Activated naive CD8-positive, alpha-beta T cell treated with anti-CD3 and anti-CD28 coated beads, Interleukin-2, amount 10 ng/mL, durations not matched to agents 7 days and 5 days (primary cell): ENCODE measurements around the gene MAST4. TPM values are rescaled to one million over a fixed set of nuclear protein-coding genes. Genes with fewer than 3 reads are reported as not detected.
"Not testable (repeated sequence)": the region's sequence is repeated elsewhere in the genome, so short reads cannot be mapped to it uniquely, and the experiment has no call there.

Experiments used
- ATAC-seq: fragments of 150-1000 bp; cut with Tn5 transposase; one replicate; pipeline ENCODE4 v1.10.0; 2021; ENCODE audit warnings: low read depth, moderate library complexity
- POLR2A ChIA-PET: fragments of 350-600 bp; sonication (Branson Sonifier 250); formaldehyde crosslinking; loops from one replicate; lab custom pipeline; 2021; ENCODE audit warnings: antibody characterized with exemption; lab: Charles Lee
- DNase-seq: peaks from one replicate; pipeline ENCODE4 v3.0.0; 2021
- H3K27ac Mint-ChIP-seq: one replicate; pipeline ENCODE4 v1.8.0; 2022; ENCODE audit warnings: mild to moderate bottlenecking, mixed read lengths
- H3K27me3 Mint-ChIP-seq: one replicate; pipeline ENCODE4 v1.8.0; 2022; ENCODE audit warnings: mild to moderate bottlenecking, moderate library complexity, mixed read lengths
- H3K36me3 Mint-ChIP-seq: one replicate; pipeline ENCODE4 v1.8.0; 2021; ENCODE audit warnings: mild to moderate bottlenecking, mixed read lengths
- H3K4me1 Mint-ChIP-seq: one replicate; pipeline ENCODE4 v1.8.0; 2021; ENCODE audit warnings: mixed read lengths
- H3K4me3 Mint-ChIP-seq: one replicate; pipeline ENCODE4 v1.8.0; 2022; ENCODE audit warnings: mild to moderate bottlenecking, moderate library complexity, mixed read lengths
- H3K9me3 Mint-ChIP-seq: one replicate; pipeline ENCODE4 v1.8.0; 2021; ENCODE audit warnings: mixed read lengths
- total RNA-seq, 2 experiments: library from RNA; stranded (reverse); gene quantifications; one replicate each; pipeline ENCODE4 v1.2.3, GENCODE V29; 2021

The MAST4 gene
- total RNA-seq, 2 experiments from 2014 or later: 13.4 to 14.3 TPM

- H3K27ac Mint-ChIP-seq: no peak overlapping the region
- H3K4me3 Mint-ChIP-seq: no peak overlapping the region
- peaks cover 19% of the 10 kb centered on the region for H3K4me1 Mint-ChIP-seq
- no peaks in the 10 kb centered on the region for H3K36me3 Mint-ChIP-seq
- H3K27me3 Mint-ChIP-seq: peaks cover 19% of the 10 kb centered on the region
- no peak for DNase-seq
- no peak for ATAC-seq
- no peaks in the 10 kb centered on the region for H3K9me3 Mint-ChIP-seq
- POLR2A ChIA-PET: no interaction called here
Measured at GRCh38 chr5:66810848-66811261, 214.7 kb downstream of the MAST4 start.

DNA sequence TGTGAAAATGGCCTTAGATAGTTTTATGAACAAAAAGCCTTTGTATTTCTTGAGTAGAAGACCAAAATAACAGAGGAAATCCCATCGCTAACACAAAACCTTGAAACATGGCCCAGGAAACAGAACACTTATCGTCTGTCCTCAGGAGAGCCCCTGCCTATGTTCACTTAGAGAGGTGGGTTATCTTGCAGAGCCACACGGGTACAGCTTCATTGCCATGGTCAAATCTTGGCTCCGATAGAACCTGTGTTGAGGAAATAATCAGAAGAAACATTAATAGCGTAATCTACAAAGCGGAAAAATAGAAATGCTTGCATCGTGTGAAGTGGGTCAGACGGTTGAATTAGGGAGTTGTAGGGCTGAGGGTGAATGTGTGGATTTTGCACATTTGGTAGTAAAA lies 216.1 kb downstream of the MAST4 start:
- H3K36me3 Mint-ChIP-seq: no peaks in the 10 kb centered on the region

DNA sequence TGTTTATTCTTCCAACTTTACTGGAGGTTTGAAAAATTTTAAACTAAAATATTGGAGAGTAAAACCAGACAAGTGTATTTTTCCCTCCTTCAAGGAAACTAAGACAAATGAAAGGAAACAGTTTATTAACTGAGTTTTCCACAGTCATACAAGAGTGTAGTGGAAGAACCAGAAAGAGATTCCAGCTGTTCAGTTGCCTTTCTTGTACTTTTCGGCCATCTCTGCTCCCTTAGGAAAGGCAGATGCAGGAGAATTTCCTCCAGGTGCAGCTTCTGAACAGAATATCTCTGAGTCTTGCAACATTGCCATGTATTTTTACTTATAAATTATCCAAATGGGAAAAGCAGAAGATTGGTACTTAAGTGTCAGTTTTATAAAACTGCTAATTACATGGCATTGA lies 217.1 kb downstream of the MAST4 start:
- ATAC-seq: no peak

More for the DNA sequence above, 216.1 kb downstream of the MAST4 start:
- peaks cover 19% of the 10 kb centered on the region for H3K4me1 Mint-ChIP-seq
- no peak for ATAC-seq
- no peak overlapping the region for H3K4me3 Mint-ChIP-seq
- POLR2A ChIA-PET: no interaction called here
- DNase-seq: no peak
- H3K27me3 Mint-ChIP-seq: peaks cover 13% of the 10 kb centered on the region
- H3K9me3 Mint-ChIP-seq: no peaks in the 10 kb centered on the region
- H3K27ac Mint-ChIP-seq: no peak overlapping the region

GRCh38 chr5:66814146-66814991 lies 218.2 kb downstream of the MAST4 start:
- Mint-ChIP-seq H3K27me3 (peaks cover 3% of the 10 kb centered on the region), H3K4me3 (no peak overlapping the region), H3K36me3 (no peaks in the 10 kb centered on the region), H3K27ac (no peak overlapping the region), H3K4me1 (peaks cover 24% of the 10 kb centered on the region), H3K9me3 (no peaks in the 10 kb centered on the region)
- DNase-seq: no peak
- POLR2A ChIA-PET: interaction anchor here (1.0 to 1.1 kb wide), 2 partner anchors 14 to 28 kb away, joined by 3 to 5 read pairs; no protein-coding TSS in a partner anchor
- peak; percentile 77 for ATAC-seq

More for the DNA sequence above, 217.1 kb downstream of the MAST4 start:
- Mint-ChIP-seq H3K4me3 (no peak overlapping the region), H3K27me3 (peaks cover 7% of the 10 kb centered on the region), H3K4me1 (peaks cover 19% of the 10 kb centered on the region), H3K9me3 (no peaks in the 10 kb centered on the region), H3K36me3 (no peaks in the 10 kb centered on the region), H3K27ac (no peak overlapping the region)
- no peak for DNase-seq
- POLR2A ChIA-PET: no interaction called here

DNA sequence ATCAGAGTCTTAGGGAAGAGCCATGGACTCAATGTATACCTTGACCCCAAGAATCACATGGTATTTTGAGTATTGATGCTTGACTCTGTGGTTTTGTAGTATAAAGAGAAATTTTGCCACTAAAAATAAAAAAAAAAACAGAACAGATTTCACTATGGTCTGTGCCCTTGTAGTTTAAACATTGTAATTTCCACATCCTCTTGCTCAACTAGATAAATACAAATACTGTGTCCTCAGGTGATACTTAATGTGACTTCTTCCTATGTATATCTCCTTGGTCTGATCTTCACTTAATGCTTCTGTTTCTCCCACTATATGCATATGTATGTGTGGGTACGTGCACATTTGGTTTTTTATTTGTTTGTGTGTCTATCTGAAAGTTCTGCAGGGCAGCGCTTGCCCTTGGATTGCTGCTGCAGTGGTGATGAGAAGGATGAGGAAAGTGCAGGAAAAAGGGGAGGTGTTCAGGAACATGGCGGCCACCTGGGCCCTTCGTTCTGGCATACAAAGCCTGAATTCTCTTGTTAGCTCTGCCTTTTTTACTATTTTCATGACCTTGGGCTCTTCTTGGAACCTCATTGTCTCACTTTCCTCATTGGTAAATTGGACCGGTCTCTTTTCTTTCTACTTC lies 222.2 kb downstream of the MAST4 start:
- Mint-ChIP-seq H3K4me3 (no peak overlapping the region), H3K27ac (no peak overlapping the region), H3K9me3 (no peaks in the 10 kb centered on the region), H3K4me1 (peaks cover 32% of the 10 kb centered on the region), H3K36me3 (no peaks in the 10 kb centered on the region), H3K27me3 (no peaks in the 10 kb centered on the region)
- DNase-seq (no peak), ATAC-seq (no peak)
- POLR2A ChIA-PET: interaction anchor here (2.3 kb wide), 1 partner anchor 10 kb away, joined by 10 read pairs; no protein-coding TSS in a partner anchor

GRCh38 chr5:66818935-66819328 lies 222.7 kb downstream of the MAST4 start:
- POLR2A ChIA-PET: interaction anchor here (0.6 to 2.3 kb wide), 3 partner anchors 10 to 696 kb away, joined by 3 to 10 read pairs (median 3); no protein-coding TSS in a partner anchor

GRCh38 chr5:66820630-66821207 lies 224.5 kb downstream of the MAST4 start:
- Mint-ChIP-seq H3K4me3 (no peak overlapping the region), H3K27ac (no peak overlapping the region), H3K9me3 (peaks cover 3% of the 10 kb centered on the region), H3K4me1 (peaks cover 32% of the 10 kb centered on the region), H3K27me3 (no peaks in the 10 kb centered on the region), H3K36me3 (peaks cover 6% of the 10 kb centered on the region)
- ATAC-seq (no peak), DNase-seq (no peak)
- POLR2A ChIA-PET: interaction anchor here (2.3 kb wide), 1 partner anchor 8 kb away, joined by 10 read pairs; no protein-coding TSS in a partner anchor

More at GRCh38 chr5:66818935-66819328, 222.7 kb downstream of the MAST4 start:
- Mint-ChIP-seq H3K4me1 (peaks cover 34% of the 10 kb centered on the region), H3K4me3 (no peak overlapping the region), H3K27ac (no peak overlapping the region), H3K27me3 (no peaks in the 10 kb centered on the region), H3K9me3 (peaks cover 2% of the 10 kb centered on the region), H3K36me3 (peaks cover 5% of the 10 kb centered on the region)
- DNase-seq (no peak), ATAC-seq (no peak)

DNA sequence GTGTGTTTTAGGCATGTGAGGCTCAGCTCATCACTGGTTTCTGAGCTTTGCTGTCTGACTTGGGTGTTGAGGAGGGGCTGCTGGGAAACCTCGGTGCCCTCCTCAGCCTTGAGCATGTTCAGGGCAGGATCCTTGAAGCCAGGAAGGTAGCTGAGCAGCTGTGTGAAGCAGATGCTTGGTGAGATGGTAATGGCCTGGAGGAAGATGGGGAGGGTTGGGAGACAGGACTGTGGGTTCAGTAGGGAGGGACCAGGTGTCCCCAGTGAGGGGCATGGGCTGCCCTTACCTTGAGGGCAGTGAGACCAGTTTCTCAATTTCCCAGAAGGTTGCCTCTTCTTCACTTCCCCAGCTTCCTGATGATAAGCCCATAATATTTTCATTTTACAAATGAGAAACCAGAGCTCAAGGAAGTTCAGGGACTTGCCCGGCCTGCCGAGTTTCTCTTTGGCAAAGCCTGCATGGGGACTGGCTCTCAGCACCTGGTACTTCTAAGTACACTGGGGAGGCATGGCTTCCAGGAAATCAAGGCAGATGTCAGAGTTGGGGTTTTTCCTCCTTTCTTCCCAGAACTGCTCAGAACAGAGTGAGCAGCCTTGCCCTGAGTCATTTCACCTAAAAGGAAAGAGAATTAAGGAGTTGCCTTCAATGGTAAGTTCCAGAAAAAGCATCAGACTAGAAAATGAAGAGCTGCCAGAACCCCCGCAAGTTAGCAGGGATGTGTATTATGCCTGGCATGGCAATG lies 225.7 kb downstream of the MAST4 start:
- Mint-ChIP-seq H3K9me3 (peaks cover 3% of the 10 kb centered on the region), H3K27ac (peak overlapping the region; percentile 93), H3K4me1 (peaks cover 32% of the 10 kb centered on the region), H3K27me3 (no peaks in the 10 kb centered on the region), H3K4me3 (peak overlapping the region; percentile 71), H3K36me3 (peaks cover 6% of the 10 kb centered on the region)
- ATAC-seq (peak; percentile 94), DNase-seq (peak; percentile 42)
- POLR2A ChIA-PET: interaction anchor here (0.7 to 2.0 kb wide), 2 partner anchors 19 to 26 kb away, joined by 3 to 10 read pairs; no protein-coding TSS in a partner anchor

DNA sequence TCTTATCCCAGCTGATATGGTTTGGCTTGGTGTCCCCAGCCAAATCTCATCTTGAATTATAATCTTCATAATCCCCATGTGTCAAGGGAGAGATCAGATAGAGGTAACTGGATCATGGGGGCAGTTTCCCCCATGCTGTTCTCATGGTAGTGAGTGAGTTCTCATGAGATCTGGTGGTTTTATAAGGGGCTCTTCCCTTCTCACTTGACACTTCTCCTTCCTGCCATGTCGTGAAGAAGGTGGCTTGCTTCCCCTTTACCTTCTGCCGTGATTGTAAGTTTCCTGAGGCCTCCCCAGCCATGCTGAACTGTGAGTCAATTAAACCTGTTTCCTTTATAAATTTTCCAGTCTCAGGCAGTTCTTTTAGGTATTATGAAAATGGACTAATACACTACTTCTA lies 226.7 kb downstream of the MAST4 start:
- DNase-seq, ATAC-seq, H3K9me3 Mint-ChIP-seq, H3K27me3 Mint-ChIP-seq, H3K36me3 Mint-ChIP-seq: not testable (repeated sequence)
- peak overlapping the region; percentile 93 for H3K27ac Mint-ChIP-seq
- POLR2A ChIA-PET: interaction anchor here (2.0 kb wide), 1 partner anchor 18 kb away, joined by 10 read pairs; no protein-coding TSS in a partner anchor
- H3K4me3 Mint-ChIP-seq: peak overlapping the region; percentile 71
- H3K4me1 Mint-ChIP-seq: peaks cover 32% of the 10 kb centered on the region

GRCh38 chr5:66824476-66824875 lies 228.3 kb downstream of the MAST4 start:
- Mint-ChIP-seq H3K36me3 (peaks cover 6% of the 10 kb centered on the region), H3K9me3 (peaks cover 3% of the 10 kb centered on the region), H3K4me3 (no peak overlapping the region), H3K4me1 (peaks cover 38% of the 10 kb centered on the region), H3K27me3 (no peaks in the 10 kb centered on the region), H3K27ac (no peak overlapping the region)
- POLR2A ChIA-PET: interaction anchor here (0.9 kb wide), 1 partner anchor 16 kb away, joined by 4 read pairs; no protein-coding TSS in a partner anchor
- no peak for ATAC-seq
- DNase-seq: no peak

GRCh38 chr5:66826263-66826662 lies 230.1 kb downstream of the MAST4 start:
- Mint-ChIP-seq H3K4me3 (no peak overlapping the region), H3K27me3 (no peaks in the 10 kb centered on the region), H3K4me1 (peaks cover 47% of the 10 kb centered on the region), H3K9me3 (peaks cover 3% of the 10 kb centered on the region), H3K27ac (no peak overlapping the region), H3K36me3 (peaks cover 6% of the 10 kb centered on the region)
- POLR2A ChIA-PET: interaction anchor here (5.3 kb wide), 1 partner anchor 14 kb away, joined by 53 read pairs; no protein-coding TSS in a partner anchor
- no peak for ATAC-seq
- DNase-seq: no peak

GRCh38 chr5:66826696-66827095 lies 230.5 kb downstream of the MAST4 start:
- POLR2A ChIA-PET: interaction anchor here (0.5 to 5.3 kb wide), 2 partner anchors 14 to 377 kb away, joined by 3 to 53 read pairs; no protein-coding TSS in a partner anchor
- ATAC-seq: no peak
- H3K27me3 Mint-ChIP-seq: no peaks in the 10 kb centered on the region
- no peak overlapping the region for H3K4me3 Mint-ChIP-seq
- peaks cover 43% of the 10 kb centered on the region for H3K4me1 Mint-ChIP-seq
- DNase-seq: no peak
- H3K9me3 Mint-ChIP-seq: peaks cover 3% of the 10 kb centered on the region
- H3K36me3 Mint-ChIP-seq: peaks cover 6% of the 10 kb centered on the region
- H3K27ac Mint-ChIP-seq: no peak overlapping the region
